ENCODE data around the gene CDK5RAP1. TPM values are rescaled to one million over a fixed set of nuclear protein-coding genes. Genes with fewer than 3 reads are reported as not detected.

CDK5RAP1 gene
- total and polyA plus RNA-seq, 4 donors, result 11.3 to 22.1 (median 14.8) TPM

GRCh38 chr20:33434434-33434833 lies 33.1 kb upstream of the CDK5RAP1 start:
- WGBS, result 99% methylated on average over 5 of the region's 5 CpGs
- TF ChIP-seq ATF3 (IDR thresholded peaks at IDR 0.05), result no peak
- no peak for TF ChIP-seq FOXA1 (IDR thresholded peaks at IDR 0.05)
- no peak for TF ChIP-seq TAF1 (conservative IDR thresholded peaks at IDR 0.05)
- TF ChIP-seq SP1 (IDR thresholded peaks at IDR 0.05), result no peak
- no peak for TF ChIP-seq EGR1 (IDR thresholded peaks at IDR 0.05; ENCODE audit: low read depth in 2 of 2)
- no peak for TF ChIP-seq NR2F2 (IDR thresholded peaks at IDR 0.05)
- no peak for TF ChIP-seq ZBTB33 (IDR thresholded peaks at IDR 0.05)
- no peak for TF ChIP-seq HNF4G (IDR thresholded peaks at IDR 0.05)
- no peak for TF ChIP-seq RXRA (IDR thresholded peaks at IDR 0.05)
- no peak for TF ChIP-seq MAX (IDR thresholded peaks at IDR 0.05)
- no peak for TF ChIP-seq FOXA2 (IDR thresholded peaks at IDR 0.05)
- TF ChIP-seq CTCF (IDR thresholded peaks at IDR 0.05; ENCODE audit: low read depth, low read length, missing input control), result no peak
- no peak for TF ChIP-seq GABPA (IDR thresholded peaks at IDR 0.05 in 1 of 2, conservative IDR thresholded peaks at IDR 0.05 in 1 of 2)
- no peak for TF ChIP-seq HNF4A (conservative IDR thresholded peaks at IDR 0.05)
- no peak for TF ChIP-seq YY1 (IDR thresholded peaks at IDR 0.05)

GRCh38 chr20:33433465-33434234 lies 32.3 kb upstream of the CDK5RAP1 start:
- H3K27me3 ChIP-seq (ENCODE audit: control insufficient read depth in 4 of 4, insufficient read depth in 4 of 4, low read length in 3 of 4), result no peaks in the 10 kb centered on the region
- H3K4me3 ChIP-seq (ENCODE audit: low read depth in 1 of 3, low read length in 3 of 3), result no peak overlapping the region
- peaks cover 0 to 5% (median 0%) of the 10 kb centered on the region in 4 donors for H3K36me3 ChIP-seq (ENCODE audit: control insufficient read depth in 4 of 4, insufficient read depth in 3 of 4, low read depth in 1 of 4, low read length in 3 of 4)
- DNase-seq (ENCODE audit: low spot score), result no peak
- H3K27ac ChIP-seq (ENCODE audit: low read depth in 1 of 2, low read length in 2 of 2), result no peak overlapping the region
- H3K4me1 ChIP-seq (ENCODE audit: control insufficient read depth in 4 of 4, insufficient read depth in 4 of 4, low read length in 3 of 4), result no peaks in the 10 kb centered on the region
- H3K9me3 ChIP-seq (ENCODE audit: control insufficient read depth in 4 of 4, low read length in 3 of 4), result no peaks in the 10 kb centered on the region
- TF ChIP-seq EGR1 (IDR thresholded peaks at IDR 0.05; ENCODE audit: low read depth in 2 of 2) (no peak), RXRA (IDR thresholded peaks at IDR 0.05) (no peak), SP1 (IDR thresholded peaks at IDR 0.05) (no peak), FOXA2 (IDR thresholded peaks at IDR 0.05) (no peak), RAD21 (IDR thresholded peaks at IDR 0.05) (no peak), JUND (IDR thresholded peaks at IDR 0.05) (no peak), GABPA (IDR thresholded peaks at IDR 0.05 in 1 of 2, conservative IDR thresholded peaks at IDR 0.05 in 1 of 2) (no peak), CTCF (IDR thresholded peaks at IDR 0.05; ENCODE audit: low read depth, low read length, missing input control) (no peak), ZBTB33 (IDR thresholded peaks at IDR 0.05) (no peak), MAX (IDR thresholded peaks at IDR 0.05) (no peak), TAF1 (conservative IDR thresholded peaks at IDR 0.05) (no peak), NR2F2 (IDR thresholded peaks at IDR 0.05) (no peak), HNF4A (conservative IDR thresholded peaks at IDR 0.05) (no peak), HNF4G (IDR thresholded peaks at IDR 0.05) (no peak)
- WGBS, result 97% methylated on average over 8 of the region's 8 CpGs
- no peak overlapping the region for H3K9ac ChIP-seq (ENCODE audit: low read depth in 1 of 2, low read length in 2 of 2)

More at GRCh38 chr20:33434434-33434833, 33.1 kb upstream of the CDK5RAP1 start:
- DNase-seq (ENCODE audit: low spot score), result no peak
- Histone ChIP-seq H3K36me3 (ENCODE audit: control insufficient read depth in 4 of 4, insufficient read depth in 3 of 4, low read depth in 1 of 4, low read length in 3 of 4) (peaks cover 0 to 5% (median 0%) of the 10 kb centered on the region in 4 donors), H3K4me3 (ENCODE audit: low read depth in 1 of 3, low read length in 3 of 3) (no peak overlapping the region), H3K9ac (ENCODE audit: low read depth in 1 of 2, low read length in 2 of 2) (no peak overlapping the region), H3K27ac (ENCODE audit: low read depth in 1 of 2, low read length in 2 of 2) (no peak overlapping the region), H3K4me1 (ENCODE audit: control insufficient read depth in 4 of 4, insufficient read depth in 4 of 4, low read length in 3 of 4) (no peaks in the 10 kb centered on the region), H3K27me3 (ENCODE audit: control insufficient read depth in 4 of 4, insufficient read depth in 4 of 4, low read length in 3 of 4) (no peaks in the 10 kb centered on the region), H3K9me3 (ENCODE audit: control insufficient read depth in 4 of 4, low read length in 3 of 4) (no peaks in the 10 kb centered on the region)

Measured in liver (tissue), 9 donors.